ENCODE results near the gene NFYA. TPM values are rescaled to one million over a fixed set of nuclear protein-coding genes. Genes with fewer than 3 reads are reported as not detected.

NFYA gene
- total RNA-seq, 3 donors from 2014 or later (not counting 1 experiment from before 2014, with no cell fraction given) = 27.5 to 33.1 (median 33.0) TPM

GRCh38 chr6:41043151-41043550 is 29.6 kb upstream of the NFYA start:
- no peak for DNase-seq
- Mint-ChIP-seq H3K27me3 (ENCODE audit: low read depth in 2 of 2) (no peaks in the 10 kb centered on the region), H3K4me3 (no peak overlapping the region), H3K36me3 (no peaks in the 10 kb centered on the region), H3K27ac (no peak overlapping the region), H3K4me1 (no peaks in the 10 kb centered on the region), H3K9me3 (no peaks in the 10 kb centered on the region)
- TF ChIP-seq CTCF (IDR thresholded peaks at IDR 0.05) = no peak
- Histone ChIP-seq H3K4me3 (ENCODE audit: low read length) (no peak overlapping the region), H3K27ac (ENCODE audit: low read length) (no peak overlapping the region), H3K36me3 (ENCODE audit: control insufficient read depth, insufficient read depth, low read length) (no peaks in the 10 kb centered on the region), H3K27me3 (ENCODE audit: control insufficient read depth, insufficient read depth, low read length) (no peaks in the 10 kb centered on the region), H3K9me3 (ENCODE audit: control insufficient read depth, insufficient read depth, low read length) (no peaks in the 10 kb centered on the region), H3K4me1 (ENCODE audit: control insufficient read depth, insufficient read depth, low read length) (no peaks in the 10 kb centered on the region)
- intact Hi-C loops (cut with micrococcal nuclease) = no loop called here
- no peak for ATAC-seq
- 98% methylated on average over 3 of the region's 3 CpGs for WGBS (ENCODE audit: insufficient coverage)

- ATAC-seq = no peak
- Histone ChIP-seq H3K9me3 (ENCODE audit: control insufficient read depth, insufficient read depth, low read length) (no peaks in the 10 kb centered on the region), H3K27ac (ENCODE audit: low read length) (no peak overlapping the region), H3K27me3 (ENCODE audit: control insufficient read depth, insufficient read depth, low read length) (no peaks in the 10 kb centered on the region), H3K36me3 (ENCODE audit: control insufficient read depth, insufficient read depth, low read length) (no peaks in the 10 kb centered on the region), H3K4me3 (ENCODE audit: low read length) (no peak overlapping the region), H3K4me1 (ENCODE audit: control insufficient read depth, insufficient read depth, low read length) (no peaks in the 10 kb centered on the region)
- no peak for TF ChIP-seq CTCF (IDR thresholded peaks at IDR 0.05)
- WGBS (ENCODE audit: insufficient coverage) = 84% methylated on average over 5 of the region's 5 CpGs
- H3K9me3 Mint-ChIP-seq = no peaks in the 10 kb centered on the region
- no peak overlapping the region for H3K4me3 Mint-ChIP-seq
- no peak overlapping the region for H3K27ac Mint-ChIP-seq
- no peaks in the 10 kb centered on the region for H3K36me3 Mint-ChIP-seq
- no peak for DNase-seq
- no peaks in the 10 kb centered on the region for H3K27me3 Mint-ChIP-seq (ENCODE audit: low read depth in 2 of 2)
- intact Hi-C loops (cut with micrococcal nuclease) = no loop called here
- H3K4me1 Mint-ChIP-seq = no peaks in the 10 kb centered on the region
These were observed 27.1 kb upstream of the NFYA start for GRCh38 chr6:41045664-41046063.

- no peak overlapping the region for H3K27ac ChIP-seq (ENCODE audit: low read length)
- intact Hi-C loops (cut with micrococcal nuclease) = no loop called here
- no peak overlapping the region for H3K4me3 ChIP-seq (ENCODE audit: low read length)
- WGBS (ENCODE audit: insufficient coverage) = 63% methylated on average over 1 of the region's 1 CpG
- DNase-seq (no peak), ATAC-seq (no peak)
- Mint-ChIP-seq H3K27me3 (ENCODE audit: low read depth in 2 of 2) (no peaks in the 10 kb centered on the region), H3K36me3 (no peaks in the 10 kb centered on the region), H3K4me3 (no peak overlapping the region), H3K4me1 (no peaks in the 10 kb centered on the region), H3K27ac (no peak overlapping the region), H3K9me3 (no peaks in the 10 kb centered on the region)
- H3K4me1 ChIP-seq (ENCODE audit: control insufficient read depth, insufficient read depth, low read length) = no peaks in the 10 kb centered on the region
- H3K27me3 ChIP-seq (ENCODE audit: control insufficient read depth, insufficient read depth, low read length) = no peaks in the 10 kb centered on the region
- no peaks in the 10 kb centered on the region for H3K9me3 ChIP-seq (ENCODE audit: control insufficient read depth, insufficient read depth, low read length)
- TF ChIP-seq CTCF (IDR thresholded peaks at IDR 0.05) = no peak
- no peaks in the 10 kb centered on the region for H3K36me3 ChIP-seq (ENCODE audit: control insufficient read depth, insufficient read depth, low read length)
These were observed 26.7 kb upstream of the NFYA start for GRCh38 chr6:41046084-41046483.

- H3K9me3 Mint-ChIP-seq = no peaks in the 10 kb centered on the region
- 94% methylated on average over 2 of the region's 2 CpGs for WGBS (ENCODE audit: insufficient coverage)
- H3K4me3 Mint-ChIP-seq = no peak overlapping the region
- no peaks in the 10 kb centered on the region for H3K27me3 Mint-ChIP-seq (ENCODE audit: low read depth in 2 of 2)
- TF ChIP-seq CTCF (IDR thresholded peaks at IDR 0.05) = no peak
- H3K4me1 Mint-ChIP-seq = peaks cover 8 to 11% of the 10 kb centered on the region in 2 donors
- no peak overlapping the region for H3K27ac ChIP-seq (ENCODE audit: low read length)
- H3K27me3 ChIP-seq (ENCODE audit: control insufficient read depth, insufficient read depth, low read length) = no peaks in the 10 kb centered on the region
- no peak overlapping the region for H3K27ac Mint-ChIP-seq
- no peak for ATAC-seq
- no peaks in the 10 kb centered on the region for H3K9me3 ChIP-seq (ENCODE audit: control insufficient read depth, insufficient read depth, low read length)
- no peak overlapping the region for H3K4me3 ChIP-seq (ENCODE audit: low read length)
- intact Hi-C loops (cut with micrococcal nuclease) = no loop called here
- DNase-seq = no peak
- no peaks in the 10 kb centered on the region for H3K36me3 ChIP-seq (ENCODE audit: control insufficient read depth, insufficient read depth, low read length)
- H3K36me3 Mint-ChIP-seq = no peaks in the 10 kb centered on the region
- H3K4me1 ChIP-seq (ENCODE audit: control insufficient read depth, insufficient read depth, low read length) = peaks cover 8% of the 10 kb centered on the region
These were observed 25.5 kb upstream of the NFYA start for GRCh38 chr6:41047306-41047705.

Measured in natural killer cell (primary cell).